Measurements from ENCODE around the gene ATP1B1. TPM values are rescaled to one million over a fixed set of nuclear protein-coding genes. Genes with fewer than 3 reads are reported as not detected.

ATP1B1 gene
- total and polyA plus RNA-seq, 2 experiments from 2014 or later, result 51.0 to 73.4 TPM

DNA sequence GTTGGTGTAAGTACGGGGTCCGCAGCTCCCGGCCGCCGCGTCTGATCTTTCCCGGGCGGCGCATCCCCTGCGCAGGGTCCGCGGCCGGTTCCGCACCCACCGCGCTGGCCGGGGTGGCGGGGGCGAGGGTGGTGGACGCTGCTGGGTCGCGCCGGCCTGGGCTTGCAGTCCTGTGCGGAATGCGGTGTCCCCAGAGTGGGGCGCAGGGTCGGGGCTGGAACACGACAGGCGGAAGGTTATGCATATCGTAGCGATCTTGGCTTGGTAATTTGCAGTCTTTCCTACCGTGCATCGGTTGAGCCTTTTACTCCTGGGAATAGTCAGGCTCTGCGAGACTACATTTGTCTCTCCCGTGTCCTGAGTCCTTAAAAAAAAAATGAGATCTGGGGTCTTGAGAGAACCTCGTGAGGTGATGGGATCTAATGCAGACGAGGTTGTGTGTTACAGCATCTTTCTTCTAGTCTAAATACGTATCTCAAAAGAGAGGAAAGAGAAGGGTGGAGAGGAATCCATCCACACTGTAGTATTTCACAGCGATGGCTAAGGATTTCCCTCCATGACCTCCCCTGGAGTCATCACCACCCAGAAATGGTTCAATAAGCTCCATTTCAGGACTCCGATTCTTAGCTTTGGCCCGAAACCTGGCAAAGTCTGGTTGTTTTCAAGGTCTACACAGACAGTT, 572 bp downstream of the ATP1B1 start:
- Histone ChIP-seq H3K4me1 (ENCODE audit: insufficient read depth) (peaks cover 44% of the 10 kb centered on the region), H3K27ac (ENCODE audit: low read depth) (peak overlapping the region; percentile 80; the same call in 1 of the 2 replicates), H4K20me1 (replicated peaks; ENCODE audit: insufficient read depth) (no peaks in the 10 kb centered on the region; the same call in 1 of the 2 replicates), H3K27me3 (ENCODE audit: insufficient read depth) (peaks cover 7% of the 10 kb centered on the region; the same call in 1 of the 2 replicates), H3K4me2 (peak overlapping the region; percentile 94), H3K79me2 (replicated peaks; ENCODE audit: insufficient read depth) (peaks cover 52% of the 10 kb centered on the region), H3K4me3 (peak overlapping the region; percentile 94), H3K36me3 (ENCODE audit: insufficient read depth) (peaks cover 11% of the 10 kb centered on the region), H2AFZ (peak overlapping the region; percentile 29; the same call in 1 of the 2 replicates), H3K9me2 (ENCODE audit: insufficient read depth) (no peaks in the 10 kb centered on the region), H3F3A (replicated peaks; ENCODE audit: low read depth) (0 out of 2 replicates have a peak, but pooled peaks cover 9% of the 10 kb centered on the region)
- H3K36me3 Mint-ChIP-seq (ENCODE audit: low read depth), result peaks cover 18% of the 10 kb centered on the region
- TF ChIP-seq, protein P1, sequence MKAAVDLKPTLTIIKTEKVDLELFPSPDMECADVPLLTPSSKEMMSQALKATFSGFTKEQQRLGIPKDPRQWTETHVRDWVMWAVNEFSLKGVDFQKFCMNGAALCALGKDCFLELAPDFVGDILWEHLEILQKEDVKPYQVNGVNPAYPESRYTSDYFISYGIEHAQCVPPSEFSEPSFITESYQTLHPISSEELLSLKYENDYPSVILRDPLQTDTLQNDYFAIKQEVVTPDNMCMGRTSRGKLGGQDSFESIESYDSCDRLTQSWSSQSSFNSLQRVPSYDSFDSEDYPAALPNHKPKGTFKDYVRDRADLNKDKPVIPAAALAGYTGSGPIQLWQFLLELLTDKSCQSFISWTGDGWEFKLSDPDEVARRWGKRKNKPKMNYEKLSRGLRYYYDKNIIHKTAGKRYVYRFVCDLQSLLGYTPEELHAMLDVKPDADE (IDR thresholded peaks at IDR 0.05), result no peak
- no peak for TF ChIP-seq CREB1 (CRISPR knock-in tag; IDR thresholded peaks at IDR 0.05; ENCODE audit: low read depth)
- TF ChIP-seq STAT1 (IDR thresholded peaks at IDR 0.05; ENCODE audit: unreplicated experiment), result no peak
- TF ChIP-seq, protein P2, sequence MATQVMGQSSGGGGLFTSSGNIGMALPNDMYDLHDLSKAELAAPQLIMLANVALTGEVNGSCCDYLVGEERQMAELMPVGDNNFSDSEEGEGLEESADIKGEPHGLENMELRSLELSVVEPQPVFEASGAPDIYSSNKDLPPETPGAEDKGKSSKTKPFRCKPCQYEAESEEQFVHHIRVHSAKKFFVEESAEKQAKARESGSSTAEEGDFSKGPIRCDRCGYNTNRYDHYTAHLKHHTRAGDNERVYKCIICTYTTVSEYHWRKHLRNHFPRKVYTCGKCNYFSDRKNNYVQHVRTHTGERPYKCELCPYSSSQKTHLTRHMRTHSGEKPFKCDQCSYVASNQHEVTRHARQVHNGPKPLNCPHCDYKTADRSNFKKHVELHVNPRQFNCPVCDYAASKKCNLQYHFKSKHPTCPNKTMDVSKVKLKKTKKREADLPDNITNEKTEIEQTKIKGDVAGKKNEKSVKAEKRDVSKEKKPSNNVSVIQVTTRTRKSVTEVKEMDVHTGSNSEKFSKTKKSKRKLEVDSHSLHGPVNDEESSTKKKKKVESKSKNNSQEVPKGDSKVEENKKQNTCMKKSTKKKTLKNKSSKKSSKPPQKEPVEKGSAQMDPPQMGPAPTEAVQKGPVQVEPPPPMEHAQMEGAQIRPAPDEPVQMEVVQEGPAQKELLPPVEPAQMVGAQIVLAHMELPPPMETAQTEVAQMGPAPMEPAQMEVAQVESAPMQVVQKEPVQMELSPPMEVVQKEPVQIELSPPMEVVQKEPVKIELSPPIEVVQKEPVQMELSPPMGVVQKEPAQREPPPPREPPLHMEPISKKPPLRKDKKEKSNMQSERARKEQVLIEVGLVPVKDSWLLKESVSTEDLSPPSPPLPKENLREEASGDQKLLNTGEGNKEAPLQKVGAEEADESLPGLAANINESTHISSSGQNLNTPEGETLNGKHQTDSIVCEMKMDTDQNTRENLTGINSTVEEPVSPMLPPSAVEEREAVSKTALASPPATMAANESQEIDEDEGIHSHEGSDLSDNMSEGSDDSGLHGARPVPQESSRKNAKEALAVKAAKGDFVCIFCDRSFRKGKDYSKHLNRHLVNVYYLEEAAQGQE (IDR thresholded peaks at IDR 0.05; ENCODE audit: unreplicated experiment), result no peak
- TF ChIP-seq ZNF114 (CRISPR knock-in tag; IDR thresholded peaks at IDR 0.05), result no peak
- no peak for TF ChIP-seq EZH2phosphoT487 (IDR thresholded peaks at IDR 0.05; ENCODE audit: unreplicated experiment)
- TF ChIP-seq ZNF462 (CRISPR knock-in tag; IDR thresholded peaks at IDR 0.05), result no peak
- TF ChIP-seq EZH2 (IDR thresholded peaks at IDR 0.05; ENCODE audit: low read depth, unreplicated experiment), result no peak
- TF ChIP-seq CTCF (conservative IDR thresholded peaks at IDR 0.05; ENCODE audit: low read depth in 2 of 2), result no peak
- no peak for TF ChIP-seq POLR2AphosphoS5 (IDR thresholded peaks at IDR 0.05; ENCODE audit: low read depth)
- TF ChIP-seq JUNB (IDR thresholded peaks at IDR 0.05; ENCODE audit: unreplicated experiment), result no peak
- no peak for TF ChIP-seq ZNF331 (CRISPR knock-in tag; IDR thresholded peaks at IDR 0.05; ENCODE audit: low read depth)
- TF ChIP-seq NANOG (IDR thresholded peaks at IDR 0.05; ENCODE audit: borderline replicate concordance), result no peak
- ATAC-seq (peak; percentile 2), DNase-seq (ENCODE audit: low spot score) (peak; percentile 52)
- H3K27ac Mint-ChIP-seq, result peak overlapping the region; percentile 71
- H3K27me3 Mint-ChIP-seq (ENCODE audit: insufficient read depth, low read depth, poor library complexity), result peaks cover 6% of the 10 kb centered on the region
- H3K4me1 Mint-ChIP-seq, result peaks cover 52% of the 10 kb centered on the region
- peaks cover 4% of the 10 kb centered on the region; the same call in 1 of the 3 replicates for H3K9me3 Mint-ChIP-seq
- peak overlapping the region; percentile 88 for H3K4me3 Mint-ChIP-seq

All from GM23338 (cell line).